ENCODE measurements around the gene PLEKHA7.
"Not testable (repeated sequence)": the region's sequence is repeated elsewhere in the genome, so short reads cannot be mapped to it uniquely, and the experiment has no call there.

Gene PLEKHA7

GRCh38 chr11:17014321-17014832 is at the start of gene PLEKHA7:
PLEKHA7 (minus strand) TSS chr11:17014414; CDS start chr11:17014401, 13 bp downstream.
- TF ChIP-seq CTCF (IDR thresholded peaks at IDR 0.05) (no peak), ZFX (IDR thresholded peaks at IDR 0.05; ENCODE audit: borderline replicate concordance) (no peak)
- peak within 1 kb of the TSS; percentile 73 for H3K27ac ChIP-seq

- TF ChIP-seq CTCF (IDR thresholded peaks at IDR 0.05) (peak; percentile 84), ZFX (IDR thresholded peaks at IDR 0.05; ENCODE audit: borderline replicate concordance) (no peak)
- no peak overlapping the region for H3K27ac ChIP-seq
Observed at GRCh38 chr11:17063171-17064002, 49.2 kb upstream of the PLEKHA7 start.

GRCh38 chr11:17051146-17051545 is 36.9 kb upstream of the PLEKHA7 start:
- not testable (repeated sequence) for H3K27ac ChIP-seq

GRCh38 chr11:17048491-17048890 is 34.3 kb upstream of the PLEKHA7 start:
- H3K27ac ChIP-seq: peak overlapping the region; percentile 54

GRCh38 chr11:17046690-17047089 is 32.5 kb upstream of the PLEKHA7 start:
- no peak overlapping the region for H3K27ac ChIP-seq
- TF ChIP-seq ZFX (IDR thresholded peaks at IDR 0.05; ENCODE audit: borderline replicate concordance) (no peak), CTCF (IDR thresholded peaks at IDR 0.05) (no peak)

- TF ChIP-seq CTCF (IDR thresholded peaks at IDR 0.05): peak; percentile 32
- TF ChIP-seq ZFX (IDR thresholded peaks at IDR 0.05; ENCODE audit: borderline replicate concordance): no peak
- no peak overlapping the region for H3K27ac ChIP-seq
Observed at GRCh38 chr11:17036666-17037658, 22.7 kb upstream of the PLEKHA7 start.

- not testable (repeated sequence) for H3K27ac ChIP-seq
Observed at GRCh38 chr11:17034027-17034426, 19.8 kb upstream of the PLEKHA7 start.

- TF ChIP-seq CTCF (IDR thresholded peaks at IDR 0.05) (no peak), ZFX (IDR thresholded peaks at IDR 0.05; ENCODE audit: borderline replicate concordance) (no peak)
- no peak overlapping the region for H3K27ac ChIP-seq
Observed at GRCh38 chr11:17026487-17027082, 12.4 kb upstream of the PLEKHA7 start.
